ENCODE results near the gene FRAS1. TPM values are rescaled to one million over a fixed set of nuclear protein-coding genes. Genes with fewer than 3 reads are reported as not detected.

FRAS1 gene
- total RNA-seq, 1 experiment from 2014 or later = 82.0 TPM

DNA sequence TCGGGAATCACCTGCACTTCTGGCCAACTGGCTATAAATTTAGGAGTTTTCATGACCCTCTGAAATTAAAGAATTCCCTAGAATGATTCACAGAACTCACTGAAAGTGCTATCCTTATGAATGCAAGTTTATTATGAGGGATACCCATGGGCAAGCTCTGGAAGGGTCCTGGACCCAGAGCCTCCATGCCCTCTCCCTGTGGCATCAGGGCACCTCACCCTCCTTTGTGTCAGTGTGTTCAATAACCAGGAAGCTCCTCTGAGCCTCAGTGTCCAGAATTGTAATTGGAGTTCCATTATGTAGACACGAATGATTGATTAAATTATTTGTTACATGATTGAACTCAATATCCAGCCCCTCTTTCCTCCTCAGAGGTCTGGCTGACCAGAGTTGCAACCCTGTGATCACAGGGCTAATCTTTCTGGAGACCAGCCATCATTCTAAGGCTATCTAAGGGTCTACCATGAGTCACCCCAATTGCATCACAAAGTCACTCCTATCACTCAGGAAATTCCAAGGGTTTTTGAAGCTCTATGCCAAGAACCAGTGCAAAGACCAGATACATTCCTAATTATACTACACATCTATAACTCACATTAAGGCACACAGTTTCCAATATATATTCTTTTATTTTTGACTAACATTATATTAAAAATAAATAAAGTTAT lies 503.3 kb downstream of the FRAS1 start (continued):
- TF ChIP-seq NR3C1 (CRISPR knock-in tag; conservative IDR thresholded peaks at IDR 0.05; ENCODE audit: low read depth) (no peak), CREB1 (CRISPR knock-in tag; IDR thresholded peaks at IDR 0.05) (no peak)

DNA sequence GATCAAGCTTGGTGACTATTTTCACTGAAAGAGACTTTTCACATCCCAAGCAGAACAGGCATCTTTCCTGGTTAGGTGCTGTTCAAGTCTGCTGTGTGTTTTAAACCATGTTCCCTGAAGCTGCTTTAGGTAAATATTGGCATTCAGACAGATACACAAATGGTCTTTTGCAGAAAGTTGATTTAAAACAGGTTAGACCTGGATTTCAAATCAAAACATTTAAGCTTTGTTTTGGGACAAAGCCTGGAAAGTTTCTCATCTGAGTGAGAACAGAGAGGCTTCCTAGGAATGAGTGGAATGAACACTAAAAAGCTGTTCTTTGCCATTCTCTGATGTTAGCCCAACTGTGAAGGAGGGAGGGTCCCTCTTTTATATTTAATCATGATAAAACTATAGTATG lies 504.6 kb downstream of the FRAS1 start:
- Mint-ChIP-seq H3K4me3 (no peak overlapping the region), H3K27ac (no peak overlapping the region), H3K9me3 (no peaks in the 10 kb centered on the region), H3K36me3 (no peaks in the 10 kb centered on the region), H3K27me3 (ENCODE audit: low read depth) (no peaks in the 10 kb centered on the region), H3K4me1 (peaks cover 47% of the 10 kb centered on the region)
- TF ChIP-seq FOXJ3 (CRISPR knock-in tag; IDR thresholded peaks at IDR 0.05; ENCODE audit: borderline replicate concordance) (no peak), IRF2 (CRISPR knock-in tag; IDR thresholded peaks at IDR 0.05; ENCODE audit: borderline replicate concordance, low read depth) (no peak), SP1 (CRISPR knock-in tag; conservative IDR thresholded peaks at IDR 0.05) (no peak), NFE2L1 (CRISPR knock-in tag; IDR thresholded peaks at IDR 0.05) (no peak), CREB1 (CRISPR knock-in tag; IDR thresholded peaks at IDR 0.05) (no peak), ZNF138 (CRISPR knock-in tag; conservative IDR thresholded peaks at IDR 0.05) (no peak), CREM (CRISPR knock-in tag; IDR thresholded peaks at IDR 0.05) (no peak), TCF7 (CRISPR knock-in tag; IDR thresholded peaks at IDR 0.05; ENCODE audit: low read depth) (no peak), ZNF219 (CRISPR knock-in tag; IDR thresholded peaks at IDR 0.05; ENCODE audit: borderline replicate concordance) (no peak), NR2C2 (CRISPR knock-in tag; IDR thresholded peaks at IDR 0.05) (no peak), ELF4 (CRISPR knock-in tag; IDR thresholded peaks at IDR 0.05; ENCODE audit: low read depth) (no peak), EMX1 (CRISPR knock-in tag; IDR thresholded peaks at IDR 0.05) (no peak), NFYB (CRISPR knock-in tag; conservative IDR thresholded peaks at IDR 0.05; ENCODE audit: low read depth) (no peak), ESRRA (CRISPR knock-in tag; IDR thresholded peaks at IDR 0.05; ENCODE audit: borderline replicate concordance) (no peak), PRRX2 (CRISPR knock-in tag; IDR thresholded peaks at IDR 0.05) (no peak)
- TF ChIP-seq, protein P1, sequence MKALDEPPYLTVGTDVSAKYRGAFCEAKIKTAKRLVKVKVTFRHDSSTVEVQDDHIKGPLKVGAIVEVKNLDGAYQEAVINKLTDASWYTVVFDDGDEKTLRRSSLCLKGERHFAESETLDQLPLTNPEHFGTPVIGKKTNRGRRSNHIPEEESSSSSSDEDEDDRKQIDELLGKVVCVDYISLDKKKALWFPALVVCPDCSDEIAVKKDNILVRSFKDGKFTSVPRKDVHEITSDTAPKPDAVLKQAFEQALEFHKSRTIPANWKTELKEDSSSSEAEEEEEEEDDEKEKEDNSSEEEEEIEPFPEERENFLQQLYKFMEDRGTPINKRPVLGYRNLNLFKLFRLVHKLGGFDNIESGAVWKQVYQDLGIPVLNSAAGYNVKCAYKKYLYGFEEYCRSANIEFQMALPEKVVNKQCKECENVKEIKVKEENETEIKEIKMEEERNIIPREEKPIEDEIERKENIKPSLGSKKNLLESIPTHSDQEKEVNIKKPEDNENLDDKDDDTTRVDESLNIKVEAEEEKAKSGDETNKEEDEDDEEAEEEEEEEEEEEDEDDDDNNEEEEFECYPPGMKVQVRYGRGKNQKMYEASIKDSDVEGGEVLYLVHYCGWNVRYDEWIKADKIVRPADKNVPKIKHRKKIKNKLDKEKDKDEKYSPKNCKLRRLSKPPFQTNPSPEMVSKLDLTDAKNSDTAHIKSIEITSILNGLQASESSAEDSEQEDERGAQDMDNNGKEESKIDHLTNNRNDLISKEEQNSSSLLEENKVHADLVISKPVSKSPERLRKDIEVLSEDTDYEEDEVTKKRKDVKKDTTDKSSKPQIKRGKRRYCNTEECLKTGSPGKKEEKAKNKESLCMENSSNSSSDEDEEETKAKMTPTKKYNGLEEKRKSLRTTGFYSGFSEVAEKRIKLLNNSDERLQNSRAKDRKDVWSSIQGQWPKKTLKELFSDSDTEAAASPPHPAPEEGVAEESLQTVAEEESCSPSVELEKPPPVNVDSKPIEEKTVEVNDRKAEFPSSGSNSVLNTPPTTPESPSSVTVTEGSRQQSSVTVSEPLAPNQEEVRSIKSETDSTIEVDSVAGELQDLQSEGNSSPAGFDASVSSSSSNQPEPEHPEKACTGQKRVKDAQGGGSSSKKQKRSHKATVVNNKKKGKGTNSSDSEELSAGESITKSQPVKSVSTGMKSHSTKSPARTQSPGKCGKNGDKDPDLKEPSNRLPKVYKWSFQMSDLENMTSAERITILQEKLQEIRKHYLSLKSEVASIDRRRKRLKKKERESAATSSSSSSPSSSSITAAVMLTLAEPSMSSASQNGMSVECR (CRISPR knock-in tag; IDR thresholded peaks at IDR 0.05; ENCODE audit: borderline replicate concordance) = no peak
- TF ChIP-seq, protein P2, sequence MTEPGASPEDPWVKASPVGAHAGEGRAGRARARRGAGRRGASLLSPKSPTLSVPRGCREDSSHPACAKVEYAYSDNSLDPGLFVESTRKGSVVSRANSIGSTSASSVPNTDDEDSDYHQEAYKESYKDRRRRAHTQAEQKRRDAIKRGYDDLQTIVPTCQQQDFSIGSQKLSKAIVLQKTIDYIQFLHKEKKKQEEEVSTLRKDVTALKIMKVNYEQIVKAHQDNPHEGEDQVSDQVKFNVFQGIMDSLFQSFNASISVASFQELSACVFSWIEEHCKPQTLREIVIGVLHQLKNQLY (CRISPR knock-in tag; IDR thresholded peaks at IDR 0.05) = no peak
- TF ChIP-seq, protein P3, sequence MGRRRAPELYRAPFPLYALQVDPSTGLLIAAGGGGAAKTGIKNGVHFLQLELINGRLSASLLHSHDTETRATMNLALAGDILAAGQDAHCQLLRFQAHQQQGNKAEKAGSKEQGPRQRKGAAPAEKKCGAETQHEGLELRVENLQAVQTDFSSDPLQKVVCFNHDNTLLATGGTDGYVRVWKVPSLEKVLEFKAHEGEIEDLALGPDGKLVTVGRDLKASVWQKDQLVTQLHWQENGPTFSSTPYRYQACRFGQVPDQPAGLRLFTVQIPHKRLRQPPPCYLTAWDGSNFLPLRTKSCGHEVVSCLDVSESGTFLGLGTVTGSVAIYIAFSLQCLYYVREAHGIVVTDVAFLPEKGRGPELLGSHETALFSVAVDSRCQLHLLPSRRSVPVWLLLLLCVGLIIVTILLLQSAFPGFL (CRISPR knock-in tag; IDR thresholded peaks at IDR 0.05; ENCODE audit: borderline replicate concordance) = no peak
- ChIA-PET POLR2A (interaction anchor here (1.3 kb wide), 1 partner anchor 10 kb away, joined by 3 read pairs; the partner anchor contains the start of gene ANXA3), CTCF (interaction anchor here (1.3 kb wide), 1 partner anchor 31 kb away, joined by 3 read pairs; no protein-coding TSS in a partner anchor)
- ATAC-seq (no peak), DNase-seq (ENCODE audit: low spot score) (no peak)

Measured in WTC11 (cell line).